DND-41 (cell line): ENCODE results near the gene ZNF791.

Experiments used
- EZH2 ChIP-seq: IDR thresholded peaks from 3 replicates; pipeline ENCODE4 v1.6.1; 2012; ENCODE audit warnings: borderline replicate concordance, low read depth, mild to moderate bottlenecking, moderate library complexity, low read length, inconsistent platforms; ENCODE audit not compliant: severe bottlenecking
- TF ChIP-seq, protein P1 (sequence below): IDR thresholded peaks from 2 replicates; pipeline ENCODE4 v1.5.1; 2012; ENCODE audit warnings: borderline replicate concordance, low read length, moderate library complexity, mild to moderate bottlenecking; ENCODE audit not compliant: poor library complexity, severe bottlenecking; ENCODE audit errors: extremely low read depth

DNA sequence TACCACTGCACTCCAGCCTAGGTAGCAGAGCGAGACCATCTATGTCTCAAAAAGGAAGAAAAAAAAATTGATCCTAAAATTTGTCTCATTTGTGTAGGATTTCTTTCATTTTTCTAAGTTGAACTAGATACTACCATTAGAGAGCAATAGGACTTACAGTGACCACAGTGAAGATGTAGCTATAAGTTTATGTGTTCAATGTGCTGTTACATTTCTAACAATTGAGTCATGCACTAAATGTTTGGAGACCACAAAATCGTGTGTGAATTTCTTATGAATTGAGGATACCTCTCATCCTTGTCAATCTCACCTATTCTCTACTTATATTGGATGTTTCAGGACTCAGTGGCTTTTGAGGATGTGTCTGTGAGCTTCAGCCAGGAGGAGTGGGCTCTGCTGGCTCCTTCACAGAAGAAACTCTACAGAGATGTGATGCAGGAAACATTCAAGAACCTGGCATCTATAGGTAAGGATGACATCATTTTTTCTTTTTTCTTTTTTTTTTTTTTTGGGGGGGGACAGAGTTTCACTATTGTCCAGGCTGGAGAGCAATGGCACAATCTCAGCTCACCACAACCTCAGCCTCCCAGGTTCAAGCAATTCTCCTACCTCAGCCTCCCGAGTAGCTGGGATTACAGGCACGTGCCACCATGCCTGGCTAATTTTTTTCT is 12.8 kb downstream of the ZNF791 start:
- no peak for TF ChIP-seq EZH2
- TF ChIP-seq, protein P1, sequence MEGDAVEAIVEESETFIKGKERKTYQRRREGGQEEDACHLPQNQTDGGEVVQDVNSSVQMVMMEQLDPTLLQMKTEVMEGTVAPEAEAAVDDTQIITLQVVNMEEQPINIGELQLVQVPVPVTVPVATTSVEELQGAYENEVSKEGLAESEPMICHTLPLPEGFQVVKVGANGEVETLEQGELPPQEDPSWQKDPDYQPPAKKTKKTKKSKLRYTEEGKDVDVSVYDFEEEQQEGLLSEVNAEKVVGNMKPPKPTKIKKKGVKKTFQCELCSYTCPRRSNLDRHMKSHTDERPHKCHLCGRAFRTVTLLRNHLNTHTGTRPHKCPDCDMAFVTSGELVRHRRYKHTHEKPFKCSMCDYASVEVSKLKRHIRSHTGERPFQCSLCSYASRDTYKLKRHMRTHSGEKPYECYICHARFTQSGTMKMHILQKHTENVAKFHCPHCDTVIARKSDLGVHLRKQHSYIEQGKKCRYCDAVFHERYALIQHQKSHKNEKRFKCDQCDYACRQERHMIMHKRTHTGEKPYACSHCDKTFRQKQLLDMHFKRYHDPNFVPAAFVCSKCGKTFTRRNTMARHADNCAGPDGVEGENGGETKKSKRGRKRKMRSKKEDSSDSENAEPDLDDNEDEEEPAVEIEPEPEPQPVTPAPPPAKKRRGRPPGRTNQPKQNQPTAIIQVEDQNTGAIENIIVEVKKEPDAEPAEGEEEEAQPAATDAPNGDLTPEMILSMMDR, result no peak
